Ishikawa (cell line): ENCODE results near the gene GNG7.

Experiments
- CEBPB ChIP-seq: IDR thresholded peaks from 2 replicates; pipeline ENCODE4 v1.6.1; 2012
- CREB1 ChIP-seq: IDR thresholded peaks from 2 replicates; pipeline ENCODE4 v1.6.1; 2012; ENCODE audit warnings: low read depth
- EGR1 ChIP-seq: IDR thresholded peaks from 2 replicates; pipeline ENCODE4 v1.6.1; 2012
- EP300 ChIP-seq: IDR thresholded peaks from 2 replicates; pipeline ENCODE4 v1.6.1; 2012; ENCODE audit warnings: borderline replicate concordance
- FOXM1 ChIP-seq: IDR thresholded peaks from 2 replicates; pipeline ENCODE4 v1.6.1; 2012; ENCODE audit warnings: low read depth, borderline replicate concordance
- MAX ChIP-seq: IDR thresholded peaks from 2 replicates; pipeline ENCODE4 v1.6.1; 2012
- NFIC ChIP-seq: IDR thresholded peaks from 2 replicates; pipeline ENCODE4 v1.6.1; 2012
- RAD21 ChIP-seq: IDR thresholded peaks from 2 replicates; pipeline ENCODE4 v1.6.1; 2012; ENCODE audit warnings: low read depth
- REST ChIP-seq: IDR thresholded peaks from 2 replicates; pipeline ENCODE4 v1.6.1; 2012; ENCODE audit warnings: low read depth, mild to moderate bottlenecking
- TAF1 ChIP-seq: IDR thresholded peaks from 2 replicates; pipeline ENCODE4 v1.6.1; 2012; ENCODE audit warnings: low read depth, mild to moderate bottlenecking
- TCF12 ChIP-seq: IDR thresholded peaks from 2 replicates; pipeline ENCODE4 v1.6.1; 2012; ENCODE audit warnings: low read depth
- TEAD4 ChIP-seq: IDR thresholded peaks from 2 replicates; pipeline ENCODE4 v1.6.1; 2012
- USF1 ChIP-seq: IDR thresholded peaks from 2 replicates; pipeline ENCODE4 v1.6.1; 2012
- YY1 ChIP-seq: IDR thresholded peaks from 2 replicates; pipeline ENCODE4 v1.6.1; 2012; ENCODE audit warnings: low read depth
- ZBTB7A ChIP-seq: IDR thresholded peaks from 2 replicates; pipeline ENCODE4 v1.6.1; 2012; ENCODE audit warnings: low read depth

Gene GNG7

GRCh38 chr19:2726904-2727639 is 24.6 kb upstream of the GNG7 start:
- no peak for TF ChIP-seq EP300
- TF ChIP-seq MAX = no peak
- no peak for TF ChIP-seq YY1
- no peak for TF ChIP-seq TCF12
- TF ChIP-seq ZBTB7A = no peak
- no peak for TF ChIP-seq FOXM1
- TF ChIP-seq CREB1 = no peak
- no peak for TF ChIP-seq EGR1
- TF ChIP-seq REST = no peak
- TF ChIP-seq TEAD4 = no peak
- TF ChIP-seq CEBPB = no peak
- no peak for TF ChIP-seq USF1
- TF ChIP-seq TAF1 = no peak
- no peak for TF ChIP-seq RAD21
- no peak for TF ChIP-seq NFIC

- TF ChIP-seq ZBTB7A (no peak), REST (no peak), TEAD4 (no peak), YY1 (no peak), RAD21 (no peak), CREB1 (no peak)
These were observed 23.8 kb upstream of the GNG7 start for GRCh38 chr19:2726160-2726855.

GRCh38 chr19:2724148-2724557 is 21.7 kb upstream of the GNG7 start:
- TF ChIP-seq MAX = no peak
- no peak for TF ChIP-seq RAD21
- TF ChIP-seq NFIC = no peak
- TF ChIP-seq YY1 = no peak

- TF ChIP-seq EGR1 (no peak), MAX (no peak), REST (no peak), TCF12 (no peak), ZBTB7A (no peak), CREB1 (no peak), USF1 (no peak), TEAD4 (no peak), NFIC (no peak), CEBPB (no peak), FOXM1 (no peak), YY1 (no peak), TAF1 (no peak)
These were observed 21.3 kb upstream of the GNG7 start for GRCh38 chr19:2723747-2724146.

- TF ChIP-seq MAX (no peak), REST (no peak), TEAD4 (no peak), USF1 (no peak), FOXM1 (no peak), NFIC (no peak), CEBPB (no peak)
These were observed 20.8 kb upstream of the GNG7 start for GRCh38 chr19:2723345-2723715.
